ENCODE results near the gene LMNA.

GRCh38 chr1:156072251-156072650 is 42.3 kb upstream of the LMNA start:
- no peak for TF ChIP-seq CTCF (conservative IDR thresholded peaks at IDR 0.05)
- TF ChIP-seq EZH2 (IDR thresholded peaks at IDR 0.05; ENCODE audit: low read depth) = no peak

All from PC-9 (cell line).